ENCODE measurements around the gene RBBP9. TPM values are rescaled to one million over a fixed set of nuclear protein-coding genes. Genes with fewer than 3 reads are reported as not detected.

The RBBP9 gene
- total and polyA plus RNA-seq, 8 donors, result 2.1 to 7.3 (median 5.7) TPM

- no peak overlapping the region for H3K27ac ChIP-seq
- peaks cover 5 to 15% (median 11%) of the 10 kb centered on the region in 3 donors for H3K4me1 ChIP-seq
- intact Hi-C loops (cut with DNase I), result no loop called here
- H3K4me3 ChIP-seq, result no peak overlapping the region
- FAIRE-seq (no peak), DNase-seq (no peak), ATAC-seq (peak in 2 of 4 donors; percentile 45 to 46)
- H3K36me3 ChIP-seq, result peaks cover 11 to 28% (median 12%) of the 10 kb centered on the region in 3 donors
- H3K27me3 ChIP-seq, result no peaks in the 10 kb centered on the region
- H3K9me3 ChIP-seq, result no peaks in the 10 kb centered on the region
- no peak for TF ChIP-seq CTCF (IDR thresholded peaks at IDR 0.05)
These were observed 18.9 kb upstream of the RBBP9 start for GRCh38 chr20:18515973-18516372.

- ATAC-seq (peak in 1 of 4 donors; percentile 25), DNase-seq (no peak), FAIRE-seq (no peak)
- intact Hi-C loops (cut with DNase I), result no loop called here
- TF ChIP-seq CTCF (IDR thresholded peaks at IDR 0.05), result no peak
- H3K4me3 ChIP-seq, result no peak overlapping the region
- no peak overlapping the region for H3K27ac ChIP-seq
- H3K9me3 ChIP-seq, result no peaks in the 10 kb centered on the region
- peaks cover 11 to 36% (median 12%) of the 10 kb centered on the region in 3 donors for H3K36me3 ChIP-seq
- no peaks in the 10 kb centered on the region for H3K27me3 ChIP-seq
- H3K4me1 ChIP-seq, result peaks cover 5 to 21% (median 15%) of the 10 kb centered on the region in 3 donors
- 73 to 79% methylated on average over 5 of the region's 5 CpGs for WGBS, 2 donors
These were observed 17.1 kb upstream of the RBBP9 start for GRCh38 chr20:18514127-18514526.

GRCh38 chr20:18513208-18513607, 16.2 kb upstream of the RBBP9 start:
- 85 to 92% methylated on average over 7 of the region's 7 CpGs for WGBS, 2 donors
- Histone ChIP-seq H3K36me3 (peaks cover 11 to 36% (median 12%) of the 10 kb centered on the region in 3 donors), H3K4me1 (peaks cover 5 to 27% (median 15%) of the 10 kb centered on the region in 3 donors), H3K9me3 (no peaks in the 10 kb centered on the region), H3K4me3 (no peak overlapping the region), H3K27me3 (no peaks in the 10 kb centered on the region), H3K27ac (no peak overlapping the region)
- ATAC-seq, result no peak
- DNase-seq, result no peak
- intact Hi-C loops (cut with DNase I), result no loop called here
- no peak for FAIRE-seq
- no peak for TF ChIP-seq CTCF (IDR thresholded peaks at IDR 0.05)

GRCh38 chr20:18511571-18511970, 14.5 kb upstream of the RBBP9 start:
- FAIRE-seq (no peak), DNase-seq (no peak), ATAC-seq (no peak)
- TF ChIP-seq CTCF (IDR thresholded peaks at IDR 0.05), result no peak
- peaks cover 11 to 36% (median 12%) of the 10 kb centered on the region in 3 donors for H3K36me3 ChIP-seq
- no peaks in the 10 kb centered on the region for H3K27me3 ChIP-seq
- peaks cover 5 to 31% (median 15%) of the 10 kb centered on the region in 3 donors for H3K4me1 ChIP-seq
- intact Hi-C loops (cut with DNase I), result no loop called here
- no peak overlapping the region for H3K27ac ChIP-seq
- no peaks in the 10 kb centered on the region for H3K9me3 ChIP-seq
- WGBS, 2 donors, result 65 to 84% methylated on average over 1 of the region's 1 CpG
- no peak overlapping the region for H3K4me3 ChIP-seq
